B cell (primary cell): ENCODE data around the gene TMEM141. TPM values are rescaled to one million over a fixed set of nuclear protein-coding genes. Genes with fewer than 3 reads are reported as not detected.

ENCODE experiments used
- ATAC-seq: fragments of 200-7000 bp; cut with Tn5 transposase; one replicate; pipeline ENCODE4 v1.10.0; 2021; ENCODE audit warnings: low read depth, mild to moderate bottlenecking, moderate number of reproducible peaks, moderate library complexity
- CTCF ChIA-PET: fragments of 350-600 bp; sonication (Branson Sonifier 250); formaldehyde crosslinking; loops from one replicate; lab custom pipeline; 2021; ENCODE audit warnings: antibody characterized with exemption, inconsistent platforms; lab: Charles Lee
- POLR2A ChIA-PET: fragments of 350-600 bp; sonication (Branson Sonifier 250); formaldehyde crosslinking; loops from one replicate; lab custom pipeline; 2021; ENCODE audit warnings: antibody characterized with exemption; lab: Charles Lee
- DNase-seq: peaks from one replicate; pipeline ENCODE4 v3.0.0; 2013
- H2AFZ ChIP-seq: 2 replicates; pipeline ENCODE4 v1.6.1; 2012; ENCODE audit warnings: mild to moderate bottlenecking, low read depth, low read length; ENCODE audit not compliant: insufficient read depth, poor library complexity, severe bottlenecking
- H3K27ac ChIP-seq, 2 donors: 1 replicate in 1 of 2; 2 replicates in 1 of 2; pipeline ENCODE4 v1.5.1; 2012 to 2013; ENCODE audit warnings: low read length in 2 of 2, mild to moderate bottlenecking in 2 of 2, moderate library complexity in 1 of 2
- H3K27me3 ChIP-seq, 4 experiments: fragments of 200-600 bp in 1 of 4; sonication (generic) in 1 of 4; replicated peaks in 1 of 4; 1 replicate in 2 of 4; 2 replicates in 2 of 4; pipeline versions ENCODE4 v1.6.1 to v1.7.0; 2013 to 2016; ENCODE audit warnings: low read length in 3 of 4, mild to moderate bottlenecking in 2 of 4, mixed read lengths in 1 of 4, moderate library complexity in 1 of 4; ENCODE audit not compliant: insufficient read depth in 4 of 4, control insufficient read depth in 3 of 4; ENCODE audit errors: control extremely low read depth in 1 of 4
- H3K36me3 ChIP-seq, 2 experiments: replicated peaks in 1 of 2; 1 replicate in 1 of 2; 2 replicates in 1 of 2; pipeline versions ENCODE4 v1.6.1 to v1.7.1; 2013; ENCODE audit warnings: low read length in 1 of 2; ENCODE audit not compliant: insufficient read depth in 2 of 2, control insufficient read depth in 1 of 2; ENCODE audit errors: control extremely low read depth in 1 of 2, extremely low read depth in 1 of 2
- H3K4me1 ChIP-seq, 2 donors: fragments of 200-600 bp in 1 of 2; sonication (generic) in 1 of 2; 1 replicate in 1 of 2; 2 replicates in 1 of 2; pipeline versions ENCODE4 v1.5.1 to v1.6.1; 2013 to 2017; ENCODE audit warnings: low read length in 2 of 2; ENCODE audit not compliant: control insufficient read depth in 2 of 2, insufficient read depth in 2 of 2
- H3K4me2 ChIP-seq: replicated peaks from 2 replicates; pipeline ENCODE3; 2012; ENCODE audit warnings: mild to moderate bottlenecking, low read depth, low read length; ENCODE audit not compliant: poor library complexity, severe bottlenecking
- H3K4me3 ChIP-seq, 5 experiments: fragments of 200-600 bp in 1 of 5; sonication (generic) in 1 of 5; 1 replicate in 3 of 5; 2 replicates in 2 of 5; pipeline versions ENCODE4 v1.5.1 to v1.7.0; 2011 to 2016; ENCODE audit warnings: low read length in 4 of 5, mild to moderate bottlenecking in 4 of 5, low read depth in 2 of 5, control low read depth in 1 of 5, moderate library complexity in 1 of 5; ENCODE audit not compliant: insufficient read depth in 1 of 5; ENCODE audit errors: control extremely low read depth in 1 of 5, extremely low read depth in 1 of 5
- H3K79me2 ChIP-seq: fragments of 200-600 bp; sonication (generic); one replicate; pipeline ENCODE4 v1.6.0; 2016; ENCODE audit warnings: low read length; ENCODE audit not compliant: control insufficient read depth, insufficient read depth
- H3K9ac ChIP-seq: fragments of 200-600 bp; sonication (generic); 2 replicates; pipeline ENCODE4 v1.6.1; 2017; ENCODE audit warnings: mild to moderate bottlenecking, low read length, moderate library complexity
- H3K9me3 ChIP-seq, 3 donors: one replicate each; pipeline versions ENCODE4 v1.6.1 to v1.7.1; 2013; ENCODE audit warnings: low read length in 2 of 3; ENCODE audit not compliant: control insufficient read depth in 2 of 3, insufficient read depth in 1 of 3; ENCODE audit errors: control extremely low read depth in 1 of 3
- H4K20me1 ChIP-seq: 2 replicates; pipeline ENCODE4 v1.6.0; 2012; ENCODE audit warnings: mild to moderate bottlenecking, low read length; ENCODE audit not compliant: insufficient read depth, control insufficient read depth, poor library complexity, severe bottlenecking
- H3K27ac Mint-ChIP-seq: one replicate; pipeline ENCODE4 v1.8.0; 2021; ENCODE audit warnings: mixed read lengths
- H3K27me3 Mint-ChIP-seq: one replicate; pipeline ENCODE4 v1.8.0; 2021; ENCODE audit warnings: mixed read lengths
- H3K4me1 Mint-ChIP-seq: one replicate; pipeline ENCODE4 v1.8.0; 2021; ENCODE audit warnings: mixed read lengths
- H3K4me3 Mint-ChIP-seq: one replicate; pipeline ENCODE4 v1.8.0; 2021; ENCODE audit warnings: mixed read lengths
- H3K9me3 Mint-ChIP-seq: one replicate; pipeline ENCODE4 v1.8.0; 2022; ENCODE audit warnings: mixed read lengths; ENCODE audit not compliant: insufficient read depth
- CTCF ChIP-seq: fragments of 200-600 bp; IDR thresholded peaks from one replicate; pipeline ENCODE4 v1.8.0; 2022; ENCODE audit warnings: antibody characterized with exemption, mild to moderate bottlenecking
- EZH2 ChIP-seq: IDR thresholded peaks from 2 replicates; pipeline ENCODE4 v1.6.1; 2012; ENCODE audit warnings: borderline replicate concordance, low read depth, mild to moderate bottlenecking, moderate library complexity, low read length; ENCODE audit not compliant: insufficient read depth, poor library complexity, severe bottlenecking
- WGBS: methylation state at CpG from one replicate; pipeline ENCODE4 v1.1.5; 2013; ENCODE audit warnings: missing lambda C conversion rate; ENCODE audit not compliant: insufficient coverage; 5-methylcytosine and 5-hydroxymethylcytosine counted together
- intact Hi-C: fragments of 100-400 bp; cut with micrococcal nuclease; formaldehyde crosslinking; loops from one replicate; pipeline ENCODE4 v1.10.0; 2022
- polyA plus RNA-seq: library from polyadenylated mRNA; depleted of rRNA; stranded (reverse); fragments of >200 nt; gene quantifications from 2 replicates; pipeline ENCODE4 v1.2.3, GENCODE V29; 2012
- total RNA-seq, 2 donors: library from RNA; stranded (reverse); fragments of 120-200 nt in 1 of 2; gene quantifications; 1 replicate in 1 of 2; 2 replicates in 1 of 2; pipeline versions ENCODE4 v1.2.3 to v1.2.4, GENCODE V29; 2013 to 2022

TMEM141 gene
- total and polyA plus RNA-seq, 2 donors (not counting 1 experiment from before 2014, with no cell fraction given) = 35.7 to 60.8 TPM

- H3K4me1 ChIP-seq = peaks cover 61 to 82% of the 10 kb centered on the region in 2 donors
- H3K9ac ChIP-seq = peak overlapping the region; percentile 8
- peaks cover 0 to 52% (median 11%) of the 10 kb centered on the region in 3 donors for H3K9me3 ChIP-seq
- peak overlapping the region in 1 of 5 experiments; percentile 10 for H3K4me3 ChIP-seq
- TF ChIP-seq EZH2 (no peak), CTCF (no peak)
- no peak overlapping the region for H2AFZ ChIP-seq
- H3K27me3 ChIP-seq = no peaks in the 10 kb centered on the region
- WGBS = 77% methylated on average over 18 of the region's 20 CpGs
- DNase-seq = no peak
- H3K4me2 ChIP-seq = peak overlapping the region; percentile 70
- intact Hi-C loops = loop anchor here (1.0 to 10.0 kb wide), 5 partner anchors 7 to 213 kb away; partner anchors contain the start of genes LCN10 and NOTCH1
- H3K4me1 Mint-ChIP-seq = peaks cover 54% of the 10 kb centered on the region
- ChIA-PET CTCF (interaction anchor here (1.0 to 4.9 kb wide), 13 partner anchors 9 to 277 kb away, joined by 3 to 102 read pairs (median 6); partner anchors contain the start of genes LCN10 and LCN6), POLR2A (interaction anchor here (0.9 to 6.1 kb wide), 9 partner anchors 8 to 56 kb away, joined by 3 to 83 read pairs (median 8); partner anchors contain the start of genes LCN10, LCN6 and TMEM141)
- peak overlapping the region; percentile 81 for H3K4me3 Mint-ChIP-seq
- no peaks in the 10 kb centered on the region for H3K27me3 Mint-ChIP-seq
- peak overlapping the region; percentile 50 to 80 for H3K27ac ChIP-seq
- H4K20me1 ChIP-seq = no peaks in the 10 kb centered on the region
- H3K9me3 Mint-ChIP-seq = no peaks in the 10 kb centered on the region
- no peaks in the 10 kb centered on the region for H3K36me3 ChIP-seq
- H3K79me2 ChIP-seq = peaks cover 3% of the 10 kb centered on the region
- ATAC-seq = peak; percentile 8
- H3K27ac Mint-ChIP-seq = peak overlapping the region; percentile 95
These were observed 33.4 kb upstream of the TMEM141 start for GRCh38 chr9:136757751-136758140.

DNA sequence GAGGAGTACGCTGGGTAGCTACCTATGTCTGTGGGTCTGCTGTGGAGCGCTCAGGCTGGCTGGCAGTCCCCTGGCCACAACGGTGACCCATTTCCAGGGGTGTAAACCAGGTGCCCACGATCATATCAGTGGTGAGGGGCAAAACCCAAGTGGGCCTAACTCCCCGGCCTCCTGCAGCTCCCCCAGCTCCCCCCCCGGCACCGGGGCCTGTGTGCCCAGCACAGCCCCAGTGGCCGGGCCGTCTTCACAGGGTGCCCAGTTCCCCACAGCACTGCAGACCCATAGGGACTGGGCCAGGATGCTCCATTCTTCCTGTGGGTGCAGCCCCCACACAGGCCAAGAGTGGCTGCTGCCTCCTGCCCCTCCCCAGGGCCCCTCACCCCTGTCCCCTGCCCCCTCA lies 32.1 kb upstream of the TMEM141 start:
- Histone ChIP-seq H3K27ac (peak overlapping the region; percentile 50 to 80), H3K4me2 (peak overlapping the region; percentile 70), H3K4me1 (peaks cover 56 to 85% of the 10 kb centered on the region in 2 donors), H2AFZ (no peak overlapping the region), H3K79me2 (peaks cover 3% of the 10 kb centered on the region), H3K36me3 (no peaks in the 10 kb centered on the region), H4K20me1 (no peaks in the 10 kb centered on the region), H3K9ac (no peak overlapping the region), H3K4me3 (no peak overlapping the region), H3K27me3 (peaks cover 0 to 3% (median 0%) of the 10 kb centered on the region in 4 experiments), H3K9me3 (peaks cover 0 to 39% (median 3%) of the 10 kb centered on the region in 3 donors)
- H3K4me1 Mint-ChIP-seq = peaks cover 56% of the 10 kb centered on the region
- peak overlapping the region; percentile 95 for H3K27ac Mint-ChIP-seq
- H3K9me3 Mint-ChIP-seq = no peaks in the 10 kb centered on the region
- 81% methylated on average over 9 of the region's 9 CpGs for WGBS
- intact Hi-C loops = loop anchor here (2.0 to 10.0 kb wide), 3 partner anchors 16 to 214 kb away; partner anchors contain the start of genes LCN10 and NOTCH1
- CTCF ChIA-PET = interaction anchor here (0.6 to 4.9 kb wide), 8 partner anchors 9 to 211 kb away, joined by 3 to 102 read pairs (median 8); partner anchors contain the start of gene LCN6
- no peak for TF ChIP-seq CTCF
- no peak for TF ChIP-seq EZH2
- DNase-seq = no peak
- H3K4me3 Mint-ChIP-seq = peak overlapping the region; percentile 81
- ATAC-seq = no peak
- POLR2A ChIA-PET = interaction anchor here (2.0 to 6.1 kb wide), 3 partner anchors 9 to 58 kb away, joined by 8 to 83 read pairs (median 39); partner anchors contain the start of gene LCN6
- H3K27me3 Mint-ChIP-seq = no peaks in the 10 kb centered on the region
